T follicular helper cell (primary cell): ENCODE results near the gene PRAC2.

ENCODE experiments used
- DNase-seq: peaks from one replicate; pipeline ENCODE4 v3.0.0-alpha.2; 2020; ENCODE audit warnings: low read depth

Gene PRAC2

GRCh38 chr17:48720266-48721008, 2.5 kb upstream of the PRAC2 start:
- DNase-seq, result no peak

GRCh38 chr17:48721009-48721402, 2.0 kb upstream of the PRAC2 start:
- no peak for DNase-seq

GRCh38 chr17:48722201-48722907, 631 bp upstream of the PRAC2 start, which contains the start of gene PRAC1:
TSS of gene PRAC1 (minus strand) at chr17:48722518. CDS start at chr17:48722392, 126 bp downstream.
- DNase-seq, result no peak

GRCh38 chr17:48723423-48724250, 652 bp downstream of the PRAC2 start:
- no peak for DNase-seq

GRCh38 chr17:48724251-48725003, 1.4 kb downstream of the PRAC2 start:
- peak; percentile 67 for DNase-seq

GRCh38 chr17:48725004-48725287, 2.0 kb downstream of the PRAC2 start:
- DNase-seq, result no peak

- DNase-seq, result no peak
Measured at GRCh38 chr17:48725288-48726064, 2.5 kb downstream of the PRAC2 start.

- no peak for DNase-seq
Measured at GRCh38 chr17:48726114-48726915, 3.3 kb downstream of the PRAC2 start.

GRCh38 chr17:48726916-48727286, 3.9 kb downstream of the PRAC2 start:
- no peak for DNase-seq

GRCh38 chr17:48727415-48728175, 4.6 kb downstream of the PRAC2 start:
- no peak for DNase-seq

GRCh38 chr17:48728232-48729231, 5.5 kb downstream of the PRAC2 start, which contains the start of gene HOXB13:
TSS of gene HOXB13 (minus strand) at chr17:48728750. CDS start at chr17:48728593, 157 bp downstream.
- DNase-seq, result peak; percentile 24

GRCh38 chr17:48729335-48730239, 6.6 kb downstream of the PRAC2 start:
- no peak for DNase-seq

- DNase-seq, result no peak
Measured at GRCh38 chr17:48730240-48730550, 7.2 kb downstream of the PRAC2 start.

GRCh38 chr17:48731355-48731754, 8.4 kb downstream of the PRAC2 start:
- no peak for DNase-seq

- no peak for DNase-seq
Measured at GRCh38 chr17:48732688-48733629, 10.0 kb downstream of the PRAC2 start.

GRCh38 chr17:48733632-48734328, 10.8 kb downstream of the PRAC2 start:
- no peak for DNase-seq
